ENCODE results near the gene IGSF22.
"Not testable (repeated sequence)": the region's sequence is repeated elsewhere in the genome, so short reads cannot be mapped to it uniquely, and the experiment has no call there.

Gene IGSF22

GRCh38 chr11:18697576-18697975 is 28.4 kb downstream of the IGSF22 start:
- DNase-seq (ENCODE audit: low read depth, low spot score), result no peak
- H3K27ac ChIP-seq, result peak overlapping the region; percentile 59

GRCh38 chr11:18696638-18697225 is 29.3 kb downstream of the IGSF22 start:
- peak overlapping the region; percentile 59 for H3K27ac ChIP-seq
- no peak for DNase-seq (ENCODE audit: low read depth, low spot score)

GRCh38 chr11:18692941-18693760 is 32.8 kb downstream of the IGSF22 start:
- peak overlapping the region; percentile 29 for H3K27ac ChIP-seq
- no peak for DNase-seq (ENCODE audit: low read depth, low spot score)

- not testable (repeated sequence) for DNase-seq (ENCODE audit: low read depth, low spot score); H3K27ac ChIP-seq
These were observed 34.4 kb downstream of the IGSF22 start for GRCh38 chr11:18691467-18692140.

GRCh38 chr11:18684267-18684666 is 41.7 kb downstream of the IGSF22 start:
- no peak for DNase-seq (ENCODE audit: low read depth, low spot score)
- no peak overlapping the region for H3K27ac ChIP-seq

GRCh38 chr11:18682466-18682865 is 43.5 kb downstream of the IGSF22 start:
- no peak for DNase-seq (ENCODE audit: low read depth, low spot score)
- H3K27ac ChIP-seq, result peak overlapping the region; percentile 40

GRCh38 chr11:18681949-18682348 is 44.0 kb downstream of the IGSF22 start:
- peak overlapping the region; percentile 40 for H3K27ac ChIP-seq
- DNase-seq (ENCODE audit: low read depth, low spot score), result peak; percentile 48

GRCh38 chr11:18677560-18677959 is 48.4 kb downstream of the IGSF22 start:
- DNase-seq (ENCODE audit: low read depth, low spot score), result no peak
- H3K27ac ChIP-seq, result peak overlapping the region; percentile 96

GRCh38 chr11:18676803-18677202 is 49.2 kb downstream of the IGSF22 start:
- DNase-seq (ENCODE audit: low read depth, low spot score), result peak; percentile 92

GRCh38 chr11:18672209-18672608 is 53.8 kb downstream of the IGSF22 start:
- peak overlapping the region; percentile 89 for H3K27ac ChIP-seq
- not testable (repeated sequence) for DNase-seq (ENCODE audit: low read depth, low spot score)

More at GRCh38 chr11:18676803-18677202, 49.2 kb downstream of the IGSF22 start:
- peak overlapping the region; percentile 96 for H3K27ac ChIP-seq

- H3K27ac ChIP-seq, result peak overlapping the region; percentile 89
- DNase-seq (ENCODE audit: low read depth, low spot score), result no peak
These were observed 54.7 kb downstream of the IGSF22 start for GRCh38 chr11:18671246-18671645.

- no peak for DNase-seq (ENCODE audit: low read depth, low spot score)
- peak overlapping the region; percentile 89 for H3K27ac ChIP-seq
These were observed 56.3 kb downstream of the IGSF22 start for GRCh38 chr11:18669711-18670110.

GRCh38 chr11:18669219-18669596 is 56.8 kb downstream of the IGSF22 start:
- DNase-seq (ENCODE audit: low read depth, low spot score), result no peak
- peak overlapping the region; percentile 89 for H3K27ac ChIP-seq

- DNase-seq (ENCODE audit: low read depth, low spot score), result no peak
- H3K27ac ChIP-seq, result peak overlapping the region; percentile 89
These were observed 57.9 kb downstream of the IGSF22 start for GRCh38 chr11:18668131-18668530.

- not testable (repeated sequence) for H3K27ac ChIP-seq; DNase-seq (ENCODE audit: low read depth, low spot score)
These were observed 60.6 kb downstream of the IGSF22 start for GRCh38 chr11:18665353-18665872.

- DNase-seq (ENCODE audit: low read depth, low spot score), result no peak
- H3K27ac ChIP-seq, result no peak overlapping the region
These were observed 68.3 kb downstream of the IGSF22 start for GRCh38 chr11:18657673-18658072.

All from epithelial cell of prostate (primary cell).